GM21717 (cell line): Measurements from ENCODE around the gene CADM2.

ENCODE experiments used
- ATAC-seq: cut with Tn5 transposase; IDR thresholded peaks from one replicate; pipeline ENCODE4 v1.9.1; 2021; ENCODE audit warnings: mild to moderate bottlenecking, moderate library complexity; ENCODE audit not compliant: unreplicated experiment

CADM2 gene

DNA sequence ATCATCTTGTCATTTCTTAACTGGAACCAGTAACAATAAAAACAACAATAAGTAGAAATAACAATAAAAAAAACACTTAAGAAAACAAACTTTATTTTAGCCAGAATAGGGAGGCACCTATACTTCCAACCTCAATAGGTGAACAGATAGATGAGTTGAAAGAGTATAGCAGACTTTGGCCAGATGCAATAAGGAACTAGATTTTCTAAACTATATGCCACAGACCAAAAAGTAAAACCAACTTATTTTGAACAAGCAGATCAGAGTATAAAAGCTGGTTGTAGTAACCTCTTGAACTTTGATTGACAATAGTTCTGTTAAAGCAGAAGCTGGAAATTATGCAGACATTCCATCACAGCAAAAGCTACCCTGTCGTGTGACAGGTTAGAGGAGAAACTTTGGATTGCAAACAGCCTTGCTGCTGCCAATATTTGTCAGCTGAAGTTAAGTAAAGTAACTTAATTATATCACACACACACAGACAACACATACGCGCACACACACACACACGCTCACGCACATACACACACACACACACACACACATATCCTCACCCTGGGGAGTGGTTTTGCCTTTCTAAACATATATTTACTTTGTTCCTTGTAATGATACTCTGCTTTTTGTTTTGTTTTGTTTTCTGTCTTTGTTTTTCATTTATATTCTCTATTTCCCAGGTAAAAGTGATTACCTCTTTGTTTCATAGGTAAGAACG lies 1128.5 kb downstream of the CADM2 start:
- ATAC-seq, result no peak

DNA sequence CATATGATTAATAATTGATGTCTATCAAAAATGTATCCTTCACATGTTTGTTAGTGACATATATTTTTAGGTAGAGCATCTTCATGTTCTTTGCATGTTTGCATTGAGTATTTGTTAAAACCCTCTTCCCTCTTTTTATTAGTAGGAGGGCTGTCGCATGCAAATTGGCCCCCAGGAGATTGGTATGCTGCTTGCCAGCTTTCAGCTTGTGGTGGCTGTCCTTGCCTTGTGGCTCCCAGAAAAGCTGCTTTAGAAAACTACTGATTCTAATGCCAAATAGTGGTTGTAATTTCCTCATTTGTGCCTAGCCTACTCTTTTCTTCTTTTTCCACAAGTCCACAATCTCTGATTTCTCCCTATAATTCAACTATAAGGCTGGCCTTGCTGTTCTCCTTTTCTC lies 1145.4 kb downstream of the CADM2 start:
- ATAC-seq, result no peak

DNA sequence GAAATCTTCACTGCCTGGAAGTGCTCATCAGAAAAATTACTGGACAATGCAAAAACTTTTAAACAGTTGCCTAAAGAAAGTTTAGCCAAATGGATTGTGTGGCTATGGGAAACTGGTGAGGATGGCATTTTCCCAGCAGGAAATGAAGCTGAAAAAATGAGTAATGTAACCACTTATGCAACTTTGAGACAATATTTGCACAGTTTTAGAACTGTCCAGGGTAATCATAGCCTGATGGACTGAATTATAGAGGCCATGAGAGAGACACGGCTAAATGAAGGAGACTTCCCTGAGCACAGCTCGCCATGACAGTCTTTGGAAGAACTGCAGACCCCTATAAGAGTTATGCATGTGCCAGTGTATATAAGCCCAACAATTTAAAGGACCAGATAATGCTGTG lies 1150.6 kb downstream of the CADM2 start:
- ATAC-seq, result no peak
